Bronchus fibroblast of lung (primary cell): ENCODE measurements around the gene MAD2L1. TPM values are rescaled to one million over a fixed set of nuclear protein-coding genes. Genes with fewer than 3 reads are reported as not detected.

Experiments
- total RNA-seq: library from RNA; depleted of rRNA; stranded (reverse); fragments of >200 nt; gene quantifications from 2 replicates; pipeline ENCODE4 v1.2.3, GENCODE V29; 2015

MAD2L1 gene
- total RNA-seq, result 23.5 and 27.2 TPM in 2 replicates

DNA sequence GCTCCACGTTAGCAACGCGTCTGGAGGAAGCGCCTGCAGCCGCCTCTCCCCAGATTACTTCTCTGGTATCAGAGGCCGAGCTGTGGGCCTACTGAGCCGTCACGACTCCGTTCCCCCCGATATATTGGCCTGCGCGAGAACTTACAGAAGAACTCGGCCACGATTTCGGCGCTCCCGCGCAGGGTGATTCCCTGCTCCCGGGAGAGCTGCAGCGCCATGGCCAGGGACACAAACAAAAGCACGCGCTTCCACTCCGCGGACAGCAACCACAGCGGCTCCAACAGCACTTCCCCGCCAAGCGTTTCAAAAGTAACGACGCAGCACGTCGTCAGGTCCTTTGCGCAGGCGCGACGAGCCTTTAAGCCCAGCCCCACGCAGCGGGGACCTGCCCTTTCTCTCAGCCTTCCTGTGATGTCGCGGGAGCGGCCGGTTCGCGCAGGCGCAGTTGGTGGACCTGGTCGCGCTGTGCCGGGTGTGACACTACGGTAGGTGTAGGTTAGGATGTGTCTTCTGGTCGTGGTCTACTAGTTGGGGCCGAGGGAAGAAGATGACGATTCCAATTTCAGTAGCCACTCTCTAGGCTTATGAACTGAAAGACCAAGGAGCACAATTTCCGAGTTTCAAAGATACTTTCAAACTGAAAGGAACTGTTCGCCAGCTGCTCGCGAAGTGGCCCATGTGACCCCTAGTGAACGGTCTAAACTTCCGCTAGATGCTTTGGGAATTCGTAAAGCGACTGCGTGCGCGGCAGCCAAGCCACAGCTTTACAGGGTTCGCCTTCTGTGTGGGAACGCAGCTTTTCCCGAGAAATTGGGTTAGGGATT is at the start of gene MAD2L1:
Gene MAD2L1 (minus strand): TSS at position 332 of the 824 bp plus-strand sequence. CDS start 114 bp downstream, at position 218.

